Tibial nerve (tissue), 4 donors: ENCODE measurements around the gene SLC5A1. TPM values are rescaled to one million over a fixed set of nuclear protein-coding genes. Genes with fewer than 3 reads are reported as not detected.
A peak's percentile ranks its signal among the peaks of the same experiment; 100 is the strongest.
"Not testable (repeated sequence)": the region's sequence is repeated elsewhere in the genome, so short reads cannot be mapped to it uniquely, and the experiment has no call there.

ENCODE experiments used
- DNase-seq, 2 donors: peaks; one replicate each; pipeline ENCODE4 v3.0.0-alpha.2; 2019; ENCODE audit warnings: low spot score in 2 of 2
- H3K27ac ChIP-seq, 4 donors: fragments of 200-600 bp; sonication (generic) in 3 of 4; one replicate each; pipeline ENCODE4 v1.5.1; 2017 to 2019; ENCODE audit warnings: mild to moderate bottlenecking in 1 of 4
- H3K27me3 ChIP-seq, 2 donors: fragments of 200-600 bp; sonication (generic) in 1 of 2; one replicate each; pipeline versions ENCODE4 v1.5.1 to v1.6.0; 2017 to 2019
- H3K36me3 ChIP-seq, 3 donors: fragments of 200-600 bp; sonication (generic); one replicate each; pipeline ENCODE4 v1.5.1; 2018 to 2019
- H3K4me1 ChIP-seq, 4 donors: fragments of 200-600 bp; sonication (generic) in 3 of 4; one replicate each; pipeline ENCODE4 v1.5.1; 2017 to 2019
- H3K4me3 ChIP-seq, 4 donors: fragments of 200-600 bp; sonication (generic) in 3 of 4; one replicate each; pipeline ENCODE4 v1.5.1; 2017 to 2019; ENCODE audit warnings: mild to moderate bottlenecking in 1 of 4, moderate library complexity in 1 of 4
- H3K9me3 ChIP-seq, 4 donors: fragments of 200-600 bp; sonication (generic) in 3 of 4; one replicate each; pipeline ENCODE4 v1.5.1; 2017 to 2019
- CTCF ChIP-seq, 5 experiments: fragments of 200-600 bp in 3 of 5; fragments of 450-650 bp in 2 of 5; sonication (generic) in 3 of 5; IDR thresholded peaks; one replicate each; pipeline ENCODE4 v1.5.1; 2016 to 2019; ENCODE audit warnings: antibody characterized with exemption in 5 of 5, mild to moderate bottlenecking in 3 of 5, moderate library complexity in 2 of 5
- EP300 ChIP-seq, 2 donors: sonication (generic); formaldehyde crosslinking; IDR thresholded peaks; one replicate each; pipeline ENCODE4 v1.6.1; 2017; ENCODE audit warnings: antibody characterized with exemption in 2 of 2, mild to moderate bottlenecking in 1 of 2
- POLR2A ChIP-seq, 2 donors: fragments of 450-650 bp; IDR thresholded peaks; one replicate each; pipeline ENCODE4 v1.6.1; 2017; ENCODE audit warnings: antibody characterized with exemption in 2 of 2, mild to moderate bottlenecking in 2 of 2, moderate library complexity in 2 of 2
- WGBS, 2 donors: methylation state at CpG; one replicate each; pipeline ENCODE4 v1.1.5; 2018; 5-methylcytosine and 5-hydroxymethylcytosine counted together
- total RNA-seq, 4 donors: library from RNA; depleted of rRNA; stranded (reverse); fragments of >200 nt; gene quantifications; one replicate each; pipeline ENCODE4 v1.1.0, GENCODE V29; 2016

The SLC5A1 gene
- total RNA-seq, 4 donors from 2014 or later: under 0.01 TPM; not detected in 3

GRCh38 chr22:32127904-32128303 is 84.8 kb downstream of the SLC5A1 start:
- WGBS, 2 donors: 69 to 81% methylated on average over 4 of the region's 4 CpGs
- Histone ChIP-seq H3K27me3 (no peaks in the 10 kb centered on the region), H3K4me1 (no peaks in the 10 kb centered on the region), H3K27ac (no peak overlapping the region), H3K4me3 (no peak overlapping the region), H3K9me3 (no peaks in the 10 kb centered on the region), H3K36me3 (no peaks in the 10 kb centered on the region)
- no peak for DNase-seq
- TF ChIP-seq POLR2A (IDR thresholded peaks at IDR 0.05): no peak
- no peak for TF ChIP-seq EP300 (IDR thresholded peaks at IDR 0.05)
- TF ChIP-seq CTCF (IDR thresholded peaks at IDR 0.05): no peak

DNA sequence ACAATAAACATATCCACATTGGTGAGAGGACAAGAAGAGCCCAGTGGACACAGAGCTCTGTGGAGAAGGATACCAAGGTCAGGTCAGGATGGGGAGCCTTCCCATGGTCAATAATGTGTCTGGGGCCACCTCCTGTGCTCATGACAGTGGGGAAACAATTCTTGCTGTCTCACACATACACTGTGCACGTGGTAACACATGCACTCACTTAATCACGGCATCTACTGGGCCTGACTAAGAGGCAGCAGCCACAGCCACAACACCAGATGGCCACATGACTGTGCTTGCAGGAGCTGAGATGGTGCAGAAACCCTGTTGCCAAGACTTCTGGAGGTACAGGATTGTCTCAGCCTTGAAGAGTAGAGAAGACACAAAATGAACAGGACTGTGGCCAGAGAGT is 87.4 kb downstream of the SLC5A1 start:
- Histone ChIP-seq H3K27me3 (no peaks in the 10 kb centered on the region), H3K4me3 (no peak overlapping the region), H3K9me3 (no peaks in the 10 kb centered on the region), H3K36me3 (no peaks in the 10 kb centered on the region), H3K4me1 (no peaks in the 10 kb centered on the region), H3K27ac (no peak overlapping the region)
- TF ChIP-seq POLR2A (IDR thresholded peaks at IDR 0.05): no peak
- TF ChIP-seq EP300 (IDR thresholded peaks at IDR 0.05): no peak
- TF ChIP-seq CTCF (IDR thresholded peaks at IDR 0.05): no peak
- no peak for DNase-seq
- 70 to 89% methylated on average over 2 of the region's 2 CpGs for WGBS, 2 donors

- DNase-seq: no peak
- Histone ChIP-seq H3K4me1 (no peaks in the 10 kb centered on the region), H3K4me3 (no peak overlapping the region), H3K27ac (no peak overlapping the region), H3K36me3 (no peaks in the 10 kb centered on the region), H3K27me3 (no peaks in the 10 kb centered on the region), H3K9me3 (no peaks in the 10 kb centered on the region)
- WGBS, 2 donors: 84 to 87% methylated on average over 7 to 10 of the region's 11 CpGs
- TF ChIP-seq POLR2A (IDR thresholded peaks at IDR 0.05) (no peak), EP300 (IDR thresholded peaks at IDR 0.05) (no peak), CTCF (IDR thresholded peaks at IDR 0.05) (no peak)
These were observed 89.1 kb downstream of the SLC5A1 start for GRCh38 chr22:32132126-32132525.

GRCh38 chr22:32132783-32133182 is 89.7 kb downstream of the SLC5A1 start:
- H3K9me3 ChIP-seq: no peaks in the 10 kb centered on the region
- no peak for DNase-seq
- H3K36me3 ChIP-seq: no peaks in the 10 kb centered on the region
- H3K27me3 ChIP-seq: no peaks in the 10 kb centered on the region
- 57 to 82% methylated on average over 1 of the region's 1 CpG for WGBS, 2 donors
- H3K4me3 ChIP-seq: no peak overlapping the region
- TF ChIP-seq CTCF (IDR thresholded peaks at IDR 0.05): no peak
- TF ChIP-seq POLR2A (IDR thresholded peaks at IDR 0.05): no peak
- no peak for TF ChIP-seq EP300 (IDR thresholded peaks at IDR 0.05)
- no peak overlapping the region for H3K27ac ChIP-seq
- no peaks in the 10 kb centered on the region for H3K4me1 ChIP-seq

DNA sequence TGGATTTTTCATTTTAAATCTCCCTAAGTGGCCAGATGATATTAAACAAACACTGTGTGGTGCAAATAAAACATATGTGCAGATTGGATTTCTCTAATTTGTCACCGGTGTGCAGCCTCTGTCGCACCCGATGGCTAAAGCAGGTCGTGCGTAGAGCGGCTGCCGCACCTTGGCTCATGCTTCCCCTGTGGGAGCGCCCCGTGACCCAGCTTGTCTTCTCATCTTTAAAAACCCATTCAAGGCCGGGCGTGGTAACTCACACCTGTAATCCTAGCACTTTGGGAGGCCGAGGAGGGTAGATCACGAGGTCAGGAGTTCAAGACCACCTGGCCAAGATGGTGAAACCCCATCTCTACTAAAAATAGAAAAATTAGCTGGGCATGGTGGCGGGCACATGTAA is 91.7 kb downstream of the SLC5A1 start:
- H3K36me3 ChIP-seq, H3K4me3 ChIP-seq, DNase-seq, H3K27ac ChIP-seq, H3K27me3 ChIP-seq, H3K9me3 ChIP-seq, H3K4me1 ChIP-seq: not testable (repeated sequence)
- 89 to 92% methylated on average over 14 of the region's 14 CpGs for WGBS, 2 donors

- H3K36me3 ChIP-seq, H3K4me1 ChIP-seq, H3K27ac ChIP-seq, H3K27me3 ChIP-seq, H3K4me3 ChIP-seq, DNase-seq, H3K9me3 ChIP-seq: not testable (repeated sequence)
- WGBS, 2 donors: 90 to 96% methylated on average over 3 of the region's 3 CpGs
These were observed 92.9 kb downstream of the SLC5A1 start for GRCh38 chr22:32135958-32136357.

GRCh38 chr22:32136881-32137280 is 93.8 kb downstream of the SLC5A1 start:
- 73 to 76% methylated on average over 3 to 4 of the region's 4 CpGs for WGBS, 2 donors
- H3K4me1 ChIP-seq, H3K4me3 ChIP-seq, H3K9me3 ChIP-seq, H3K27me3 ChIP-seq, DNase-seq, H3K36me3 ChIP-seq, H3K27ac ChIP-seq: not testable (repeated sequence)

GRCh38 chr22:32137731-32138324 is 94.8 kb downstream of the SLC5A1 start:
- whole genome bisulfite sequencing, 2 donors: 81% methylated on average over 15 to 16 of the region's 16 CpGs

GRCh38 chr22:32138576-32138975 is 95.5 kb downstream of the SLC5A1 start:
- WGBS, 2 donors: 63 to 68% methylated on average over 1 of the region's 1 CpG
- not testable (repeated sequence) for H3K27me3 ChIP-seq, H3K36me3 ChIP-seq, H3K27ac ChIP-seq, H3K4me3 ChIP-seq, H3K4me1 ChIP-seq, H3K9me3 ChIP-seq, DNase-seq

More at GRCh38 chr22:32137731-32138324, 94.8 kb downstream of the SLC5A1 start:
- H3K9me3 ChIP-seq, H3K4me1 ChIP-seq, H3K36me3 ChIP-seq, DNase-seq, H3K27me3 ChIP-seq: not testable (repeated sequence)
- Histone ChIP-seq H3K27ac (peak overlapping the region in 1 of 4 donors; percentile 53), H3K4me3 (peak overlapping the region in 2 of 4 donors; percentile 31 to 39)
